Mesendoderm (in vitro differentiated cells): ENCODE data around the gene C6orf52.
A peak's percentile ranks its signal among the peaks of the same experiment; 100 is the strongest.
"Not testable (repeated sequence)": the region's sequence is repeated elsewhere in the genome, so short reads cannot be mapped to it uniquely, and the experiment has no call there.

ENCODE experiments used
- DNase-seq: peaks from one replicate; pipeline ENCODE4 v3.0.0; 2013
- H2AK5ac ChIP-seq: 2 replicates; pipeline ENCODE4 v1.6.1; 2013; ENCODE audit warnings: low read length, inconsistent platforms
- H2BK120ac ChIP-seq: 2 replicates; pipeline ENCODE4 v1.6.1; 2013; ENCODE audit warnings: low read depth, mild to moderate bottlenecking, low read length, moderate library complexity, mixed read lengths
- H2BK15ac ChIP-seq: replicated peaks from 2 replicates; pipeline ENCODE4 v1.6.1; 2013; ENCODE audit warnings: low read depth, mild to moderate bottlenecking, moderate library complexity
- H2BK5ac ChIP-seq: 2 replicates; pipeline ENCODE4 v1.6.1; 2013; ENCODE audit warnings: low read length, inconsistent platforms
- H3K18ac ChIP-seq: 2 replicates; pipeline ENCODE4 v1.6.1; 2013; ENCODE audit warnings: mild to moderate bottlenecking, low read length, mixed read lengths
- H3K23ac ChIP-seq: one replicate; pipeline ENCODE4 v1.6.1; 2013; ENCODE audit warnings: low read length
- H3K27ac ChIP-seq: 2 replicates; pipeline ENCODE4 v1.5.1; 2013; ENCODE audit warnings: low read depth, mild to moderate bottlenecking, inconsistent platforms, low read length, moderate library complexity
- H3K27me3 ChIP-seq: 2 replicates; pipeline ENCODE4 v1.6.1; 2013; ENCODE audit warnings: low read length, control low read depth, mild to moderate bottlenecking, inconsistent platforms; ENCODE audit not compliant: insufficient read depth, poor library complexity
- H3K36me3 ChIP-seq: 2 replicates; pipeline ENCODE4 v1.6.1; 2013; ENCODE audit warnings: low read length, inconsistent platforms; ENCODE audit not compliant: control insufficient read depth, insufficient read depth
- H3K4ac ChIP-seq: one replicate; pipeline ENCODE4 v1.6.1; 2013; ENCODE audit warnings: low read depth, mild to moderate bottlenecking, low read length, moderate library complexity
- H3K4me1 ChIP-seq: 2 replicates; pipeline ENCODE4 v1.6.1; 2013; ENCODE audit warnings: low read depth, low read length, inconsistent platforms; ENCODE audit not compliant: control insufficient read depth
- H3K4me2 ChIP-seq: 2 replicates; pipeline ENCODE4 v1.6.1; 2013; ENCODE audit warnings: low read length
- H3K4me3 ChIP-seq: 2 replicates; pipeline ENCODE4 v1.5.1; 2013; ENCODE audit warnings: mild to moderate bottlenecking, low read length
- H3K56ac ChIP-seq: one replicate; pipeline ENCODE4 v1.6.1; 2013; ENCODE audit warnings: low read length
- H3K79me1 ChIP-seq: 2 replicates; pipeline ENCODE4 v1.6.1; 2013; ENCODE audit warnings: low read length, inconsistent platforms
- H3K79me2 ChIP-seq: 2 replicates; pipeline ENCODE4 v1.6.1; 2013; ENCODE audit warnings: mild to moderate bottlenecking, low read length; ENCODE audit not compliant: control insufficient read depth, insufficient read depth
- H3K9ac ChIP-seq: 2 replicates; pipeline ENCODE4 v1.6.1; 2013; ENCODE audit warnings: low read length, inconsistent platforms
- H4K5ac ChIP-seq: one replicate; pipeline ENCODE4 v1.6.1; 2013; ENCODE audit warnings: low read length
- H4K8ac ChIP-seq: one replicate; pipeline ENCODE4 v1.6.1; 2013; ENCODE audit warnings: low read depth, mild to moderate bottlenecking, control low read depth, low read length, moderate library complexity
- WGBS: extraction: QIAGEN DNeasy Blood & Tissue Kit; methylation state at CpG from one replicate; pipeline ENCODE4 v1.1.7; 2013; ENCODE audit warnings: low lambda C conversion rate, missing lambda C conversion rate; ENCODE audit not compliant: insufficient coverage; ENCODE audit errors: extremely low coverage; 5-methylcytosine and 5-hydroxymethylcytosine counted together

The C6orf52 gene

GRCh38 chr6:10723567-10723881, 29.1 kb upstream of the C6orf52 start:
- H3K4me3 ChIP-seq = peak overlapping the region; percentile 81
- no CpG with 5 or more reads among the region's 7 CpGs for WGBS
- H3K27ac ChIP-seq = peak overlapping the region; percentile 94
- peak overlapping the region; percentile 19 for H3K4ac ChIP-seq
- H3K18ac ChIP-seq = peak overlapping the region; percentile 28
- H3K56ac ChIP-seq = peak overlapping the region; percentile 92
- H3K4me1 ChIP-seq = peaks cover 6% of the 10 kb centered on the region
- no peak overlapping the region for H2AK5ac ChIP-seq
- peak overlapping the region; percentile 53 for H3K4me2 ChIP-seq
- H2BK5ac ChIP-seq = no peak overlapping the region
- peak overlapping the region; percentile 93 for H3K9ac ChIP-seq
- no peak overlapping the region for H2BK15ac ChIP-seq
- no peak overlapping the region for H4K8ac ChIP-seq
- H3K36me3 ChIP-seq = no peaks in the 10 kb centered on the region
- H3K27me3 ChIP-seq = no peaks in the 10 kb centered on the region
- H4K5ac ChIP-seq = no peak overlapping the region
- H3K23ac ChIP-seq = no peak overlapping the region
- peaks cover 12% of the 10 kb centered on the region for H3K79me1 ChIP-seq
- H3K79me2 ChIP-seq = peaks cover 8% of the 10 kb centered on the region
- no peak overlapping the region for H2BK120ac ChIP-seq
- DNase-seq = no peak

GRCh38 chr6:10722820-10723566, 28.6 kb upstream of the C6orf52 start, which contains the start of gene TMEM14C:
TMEM14C (plus strand) TSS chr6:10723070; CDS start chr6:10724614, 1,544 bp downstream.
- no peaks in the 10 kb centered on the region for H3K27me3 ChIP-seq
- peak within 1 kb of the TSS; percentile 58 for H4K8ac ChIP-seq
- no peaks in the 10 kb centered on the region for H3K36me3 ChIP-seq
- H3K9ac ChIP-seq = peak within 1 kb of the TSS; percentile 93
- no CpG with 5 or more reads among the region's 55 CpGs for WGBS
- no peak within 1 kb of the TSS for H2BK120ac ChIP-seq
- H3K79me2 ChIP-seq = peaks cover 8% of the 10 kb centered on the region
- peak within 1 kb of the TSS; percentile 92 for H3K56ac ChIP-seq
- peak within 1 kb of the TSS; percentile 86 for H3K4me2 ChIP-seq
- H3K23ac ChIP-seq = no peak within 1 kb of the TSS
- no peak within 1 kb of the TSS for H2AK5ac ChIP-seq
- peak; percentile 99 for DNase-seq
- H3K4ac ChIP-seq = peak within 1 kb of the TSS; percentile 19
- peak within 1 kb of the TSS; percentile 81 for H3K4me3 ChIP-seq
- peak within 1 kb of the TSS; percentile 5 for H2BK5ac ChIP-seq
- peak within 1 kb of the TSS; percentile 94 for H3K27ac ChIP-seq
- peak within 1 kb of the TSS; percentile 88 for H4K5ac ChIP-seq
- no peak within 1 kb of the TSS for H2BK15ac ChIP-seq
- H3K79me1 ChIP-seq = peaks cover 11% of the 10 kb centered on the region
- H3K4me1 ChIP-seq = peaks cover 6% of the 10 kb centered on the region
- peak within 1 kb of the TSS; percentile 28 for H3K18ac ChIP-seq

- Histone ChIP-seq H3K79me2 (peaks cover 8% of the 10 kb centered on the region), H3K4me2 (peak overlapping the region; percentile 86), H3K23ac (no peak overlapping the region), H2BK120ac (no peak overlapping the region), H2BK15ac (no peak overlapping the region), H3K27ac (peak overlapping the region; percentile 43), H3K18ac (no peak overlapping the region), H3K4me3 (peak overlapping the region; percentile 46), H3K9ac (peak overlapping the region; percentile 77), H3K4ac (no peak overlapping the region), H4K5ac (peak overlapping the region; percentile 88), H2BK5ac (no peak overlapping the region), H3K4me1 (peaks cover 6% of the 10 kb centered on the region), H3K27me3 (no peaks in the 10 kb centered on the region), H2AK5ac (no peak overlapping the region), H3K79me1 (peaks cover 8% of the 10 kb centered on the region), H3K56ac (peak overlapping the region; percentile 92), H4K8ac (peak overlapping the region; percentile 58), H3K36me3 (no peaks in the 10 kb centered on the region)
- no CpG with 5 or more reads among the region's 6 CpGs for WGBS
- no peak for DNase-seq
Observed at GRCh38 chr6:10722570-10722819, 28.1 kb upstream of the C6orf52 start.

- Histone ChIP-seq H2BK15ac (no peak overlapping the region), H4K8ac (peak overlapping the region; percentile 58), H3K23ac (no peak overlapping the region), H2BK120ac (no peak overlapping the region), H3K79me1 (peaks cover 8% of the 10 kb centered on the region), H3K4ac (no peak overlapping the region), H3K4me3 (peak overlapping the region; percentile 46), H3K36me3 (no peaks in the 10 kb centered on the region), H3K9ac (peak overlapping the region; percentile 77), H3K79me2 (peaks cover 8% of the 10 kb centered on the region), H4K5ac (peak overlapping the region; percentile 88), H3K4me1 (peaks cover 6% of the 10 kb centered on the region), H2AK5ac (no peak overlapping the region), H3K27ac (peak overlapping the region; percentile 43), H3K27me3 (no peaks in the 10 kb centered on the region), H3K18ac (no peak overlapping the region), H2BK5ac (no peak overlapping the region), H3K4me2 (peak overlapping the region; percentile 86), H3K56ac (peak overlapping the region; percentile 92)
- DNase-seq = no peak
- WGBS = no CpG with 5 or more reads among the region's 11 CpGs
Observed at GRCh38 chr6:10721850-10722569, 27.6 kb upstream of the C6orf52 start.

- not testable (repeated sequence) for H2BK5ac ChIP-seq, DNase-seq, H3K79me1 ChIP-seq, H4K8ac ChIP-seq, H3K27me3 ChIP-seq, H2BK120ac ChIP-seq, H3K18ac ChIP-seq, H3K4me2 ChIP-seq, H3K4ac ChIP-seq, H2BK15ac ChIP-seq, H3K56ac ChIP-seq, H3K23ac ChIP-seq, H3K36me3 ChIP-seq, H3K79me2 ChIP-seq, H3K9ac ChIP-seq, H2AK5ac ChIP-seq, H3K4me3 ChIP-seq, H3K27ac ChIP-seq, H4K5ac ChIP-seq, H3K4me1 ChIP-seq
- WGBS = no CpG with 5 or more reads among the region's 17 CpGs
Observed at GRCh38 chr6:10720960-10721849, 26.8 kb upstream of the C6orf52 start.
